Mesenchymal stem cell (in vitro differentiated cells and primary cell): Measurements from ENCODE around the gene TIMM23.
A peak's percentile ranks its signal among the peaks of the same experiment; 100 is the strongest.

Source experiments
- DNase-seq: peaks from one replicate; pipeline ENCODE4 v3.0.0-alpha.2; 2013
- H2AFZ ChIP-seq: one replicate; pipeline ENCODE4 v1.6.1; 2013; ENCODE audit warnings: low read depth, mild to moderate bottlenecking, control low read depth, inconsistent platforms, low read length, moderate library complexity
- H2AK5ac ChIP-seq: 2 replicates; pipeline ENCODE4 v1.6.1; 2013; ENCODE audit warnings: low read length, moderate library complexity, mild to moderate bottlenecking, inconsistent platforms; ENCODE audit not compliant: severe bottlenecking
- H2BK120ac ChIP-seq: one replicate; pipeline ENCODE4 v1.6.1; 2013; ENCODE audit warnings: low read depth, mild to moderate bottlenecking, inconsistent platforms, low read length, moderate library complexity
- H2BK12ac ChIP-seq, 2 experiments: one replicate each; pipeline ENCODE4 v1.6.1; 2013; ENCODE audit warnings: inconsistent platforms in 2 of 2, low read length in 2 of 2, mild to moderate bottlenecking in 2 of 2, moderate library complexity in 2 of 2, control low read depth in 1 of 2
- H2BK15ac ChIP-seq: one replicate; pipeline ENCODE4 v1.6.1; 2013; ENCODE audit warnings: mild to moderate bottlenecking, low read depth, inconsistent platforms; ENCODE audit not compliant: poor library complexity, severe bottlenecking
- H2BK5ac ChIP-seq: 2 replicates; pipeline ENCODE4 v1.6.1; 2013; ENCODE audit warnings: low read depth, mild to moderate bottlenecking, low read length, control low read depth, inconsistent platforms; ENCODE audit not compliant: poor library complexity, severe bottlenecking
- H3K14ac ChIP-seq, 2 experiments: one replicate each; pipeline ENCODE4 v1.6.1; 2013; ENCODE audit warnings: inconsistent platforms in 2 of 2, low read length in 2 of 2, control low read depth in 1 of 2, mild to moderate bottlenecking in 1 of 2, moderate library complexity in 1 of 2
- H3K18ac ChIP-seq, 2 experiments: one replicate each; pipeline ENCODE4 v1.6.1; 2013; ENCODE audit warnings: inconsistent platforms in 2 of 2, low read length in 2 of 2, control low read depth in 1 of 2, low read depth in 1 of 2, mild to moderate bottlenecking in 1 of 2
- H3K23ac ChIP-seq, 2 experiments: one replicate each; pipeline ENCODE4 v1.6.1; 2013; ENCODE audit warnings: inconsistent platforms in 2 of 2, low read length in 2 of 2, mild to moderate bottlenecking in 2 of 2, moderate library complexity in 2 of 2, control low read depth in 1 of 2
- H3K27ac ChIP-seq: 2 replicates; pipeline ENCODE4 v1.5.1; 2013; ENCODE audit warnings: mild to moderate bottlenecking, moderate library complexity, low read length, control low read depth, inconsistent platforms; ENCODE audit not compliant: poor library complexity, severe bottlenecking
- H3K27me3 ChIP-seq, 2 experiments: 2 replicates each; pipeline versions ENCODE4 v1.6.1 to v1.7.0; 2013; ENCODE audit warnings: low read length in 2 of 2, mild to moderate bottlenecking in 2 of 2, moderate library complexity in 2 of 2, control low read depth in 1 of 2, inconsistent platforms in 1 of 2; ENCODE audit not compliant: control insufficient read depth in 1 of 2, insufficient read depth in 1 of 2
- H3K36me3 ChIP-seq, 2 experiments: 2 replicates each; pipeline versions ENCODE4 v1.6.1 to v1.7.0; 2013; ENCODE audit warnings: low read length in 2 of 2, control low read depth in 1 of 2, inconsistent platforms in 1 of 2, low read depth in 1 of 2, mild to moderate bottlenecking in 1 of 2; ENCODE audit not compliant: insufficient read depth in 2 of 2, control insufficient read depth in 1 of 2
- H3K4ac ChIP-seq, 2 experiments: one replicate each; pipeline ENCODE4 v1.6.1; 2013; ENCODE audit warnings: inconsistent platforms in 2 of 2, low read length in 2 of 2, mild to moderate bottlenecking in 2 of 2, moderate library complexity in 2 of 2, control low read depth in 1 of 2, low read depth in 1 of 2
- H3K4me1 ChIP-seq: 2 replicates; pipeline ENCODE4 v1.6.1; 2013; ENCODE audit warnings: low read depth, low read length, control low read depth; ENCODE audit not compliant: control insufficient read depth, insufficient read depth
- H3K4me2 ChIP-seq: 2 replicates; pipeline ENCODE4 v1.6.1; 2013; ENCODE audit warnings: low read length, mild to moderate bottlenecking, inconsistent platforms; ENCODE audit not compliant: poor library complexity, severe bottlenecking
- H3K4me3 ChIP-seq, 2 experiments: 2 replicates each; pipeline versions ENCODE4 v1.5.1 to v1.7.0; 2013; ENCODE audit warnings: low read length in 2 of 2, mild to moderate bottlenecking in 2 of 2, control low read depth in 1 of 2, low read depth in 1 of 2; ENCODE audit not compliant: insufficient read depth in 1 of 2
- H3K79me1 ChIP-seq: replicated peaks from 2 replicates; pipeline ENCODE4 v1.6.1; 2013; ENCODE audit warnings: mild to moderate bottlenecking, control low read depth, low read length, inconsistent platforms; ENCODE audit not compliant: poor library complexity, severe bottlenecking
- H3K9ac ChIP-seq: 2 replicates; pipeline ENCODE4 v1.7.0; 2013; ENCODE audit warnings: mild to moderate bottlenecking, low read length, moderate library complexity
- H3K9me3 ChIP-seq: 2 replicates; pipeline ENCODE4 v1.7.0; 2013; ENCODE audit warnings: mild to moderate bottlenecking, low read length; ENCODE audit not compliant: control insufficient read depth
- H4K8ac ChIP-seq: one replicate; pipeline ENCODE4 v1.6.1; 2013; ENCODE audit warnings: inconsistent platforms, mild to moderate bottlenecking, low read length, moderate library complexity
- H4K91ac ChIP-seq: one replicate; pipeline ENCODE4 v1.6.1; 2013; ENCODE audit warnings: mild to moderate bottlenecking, low read length, inconsistent platforms
- WGBS: methylation state at CpG from one replicate; pipeline ENCODE4 v1.1.7; 2013; ENCODE audit warnings: mixed read lengths; 5-methylcytosine and 5-hydroxymethylcytosine counted together

TIMM23 gene

GRCh38 chr10:46035923-46036849 is 63.9 kb downstream of the TIMM23 start:
- Histone ChIP-seq H4K91ac (no peak overlapping the region), H3K36me3 (no peaks in the 10 kb centered on the region), H3K79me1 (no peaks in the 10 kb centered on the region), H3K18ac (peak overlapping the region in 1 of 2 experiments; percentile 55), H2BK15ac (no peak overlapping the region), H3K4me2 (no peak overlapping the region), H4K8ac (peak overlapping the region; percentile 88), H3K9ac (no peak overlapping the region), H3K4ac (no peak overlapping the region), H2BK120ac (no peak overlapping the region), H3K27me3 (peaks cover 0 to 7% of the 10 kb centered on the region in 2 experiments), H2BK12ac (no peak overlapping the region), H3K23ac (no peak overlapping the region), H3K9me3 (no peaks in the 10 kb centered on the region), H3K4me1 (peaks cover 4% of the 10 kb centered on the region), H2BK5ac (no peak overlapping the region), H3K14ac (no peak overlapping the region), H3K4me3 (no peak overlapping the region), H3K27ac (no peak overlapping the region), H2AFZ (no peak overlapping the region), H2AK5ac (no peak overlapping the region)
- 73% methylated on average over 7 of the region's 8 CpGs for WGBS
- DNase-seq = peak; percentile 42

- no peak overlapping the region for H3K4ac ChIP-seq
- H3K14ac ChIP-seq = no peak overlapping the region
- H2BK5ac ChIP-seq = no peak overlapping the region
- H3K18ac ChIP-seq = no peak overlapping the region
- no peak overlapping the region for H2BK120ac ChIP-seq
- no peak overlapping the region for H2AK5ac ChIP-seq
- no peak overlapping the region for H2AFZ ChIP-seq
- H2BK12ac ChIP-seq = no peak overlapping the region
- H4K8ac ChIP-seq = no peak overlapping the region
- H3K4me3 ChIP-seq = no peak overlapping the region
- H3K27me3 ChIP-seq = peaks cover 0 to 7% of the 10 kb centered on the region in 2 experiments
- no peak overlapping the region for H2BK15ac ChIP-seq
- peaks cover 4% of the 10 kb centered on the region for H3K4me1 ChIP-seq
- H3K36me3 ChIP-seq = no peaks in the 10 kb centered on the region
- H3K9me3 ChIP-seq = no peaks in the 10 kb centered on the region
- no peak overlapping the region for H3K23ac ChIP-seq
- DNase-seq = no peak
- no peak overlapping the region for H3K27ac ChIP-seq
- H3K79me1 ChIP-seq = no peaks in the 10 kb centered on the region
- no peak overlapping the region for H4K91ac ChIP-seq
- H3K9ac ChIP-seq = no peak overlapping the region
- no peak overlapping the region for H3K4me2 ChIP-seq
- 93% methylated on average over 7 of the region's 8 CpGs for whole genome bisulfite sequencing
Measured at GRCh38 chr10:46037107-46037825, 65.0 kb downstream of the TIMM23 start.

- H4K8ac ChIP-seq = no peak overlapping the region
- no peak overlapping the region for H3K23ac ChIP-seq
- no peak overlapping the region for H3K9ac ChIP-seq
- no peak overlapping the region for H3K18ac ChIP-seq
- H4K91ac ChIP-seq = no peak overlapping the region
- H3K4me2 ChIP-seq = no peak overlapping the region
- H2AFZ ChIP-seq = no peak overlapping the region
- H2BK5ac ChIP-seq = no peak overlapping the region
- no peak overlapping the region for H2BK12ac ChIP-seq
- H3K4me1 ChIP-seq = no peaks in the 10 kb centered on the region
- H3K27me3 ChIP-seq = peaks cover 3 to 11% of the 10 kb centered on the region in 2 experiments
- no peak overlapping the region for H3K14ac ChIP-seq
- H3K27ac ChIP-seq = no peak overlapping the region
- no peaks in the 10 kb centered on the region for H3K36me3 ChIP-seq
- no peak overlapping the region for H2BK120ac ChIP-seq
- H3K4me3 ChIP-seq = no peak overlapping the region
- no peak for DNase-seq
- no peak overlapping the region for H2AK5ac ChIP-seq
- H3K4ac ChIP-seq = no peak overlapping the region
- 89% methylated on average over 3 of the region's 3 CpGs for WGBS
- no peaks in the 10 kb centered on the region for H3K79me1 ChIP-seq
- no peak overlapping the region for H2BK15ac ChIP-seq
- H3K9me3 ChIP-seq = no peaks in the 10 kb centered on the region
Measured at GRCh38 chr10:46040004-46040403, 67.7 kb downstream of the TIMM23 start.

- Histone ChIP-seq H3K79me1 (no peaks in the 10 kb centered on the region), H3K36me3 (no peaks in the 10 kb centered on the region), H3K4me1 (no peaks in the 10 kb centered on the region), H3K4ac (no peak overlapping the region), H3K23ac (no peak overlapping the region), H3K27ac (no peak overlapping the region), H4K8ac (no peak overlapping the region), H2BK5ac (no peak overlapping the region), H3K27me3 (peaks cover 20% of the 10 kb centered on the region in 2 experiments), H3K9me3 (no peaks in the 10 kb centered on the region), H2AFZ (no peak overlapping the region), H3K18ac (no peak overlapping the region), H4K91ac (no peak overlapping the region), H3K9ac (no peak overlapping the region), H3K14ac (no peak overlapping the region), H2BK12ac (no peak overlapping the region), H2BK15ac (no peak overlapping the region), H2AK5ac (no peak overlapping the region), H3K4me2 (no peak overlapping the region), H2BK120ac (no peak overlapping the region), H3K4me3 (no peak overlapping the region)
- WGBS = 65% methylated on average over 4 of the region's 4 CpGs
- no peak for DNase-seq
Measured at GRCh38 chr10:46042527-46042926, 70.2 kb downstream of the TIMM23 start.
